Regular cardiac myocyte (primary cell): ENCODE measurements around the gene BTNL2. TPM values are rescaled to one million over a fixed set of nuclear protein-coding genes. Genes with fewer than 3 reads are reported as not detected.

Experiments
- total RNA-seq: library from RNA; depleted of rRNA; stranded (reverse); fragments of >200 nt; gene quantifications from 2 replicates; pipeline ENCODE4 v1.2.3, GENCODE V29; 2014

The BTNL2 gene, protein sequence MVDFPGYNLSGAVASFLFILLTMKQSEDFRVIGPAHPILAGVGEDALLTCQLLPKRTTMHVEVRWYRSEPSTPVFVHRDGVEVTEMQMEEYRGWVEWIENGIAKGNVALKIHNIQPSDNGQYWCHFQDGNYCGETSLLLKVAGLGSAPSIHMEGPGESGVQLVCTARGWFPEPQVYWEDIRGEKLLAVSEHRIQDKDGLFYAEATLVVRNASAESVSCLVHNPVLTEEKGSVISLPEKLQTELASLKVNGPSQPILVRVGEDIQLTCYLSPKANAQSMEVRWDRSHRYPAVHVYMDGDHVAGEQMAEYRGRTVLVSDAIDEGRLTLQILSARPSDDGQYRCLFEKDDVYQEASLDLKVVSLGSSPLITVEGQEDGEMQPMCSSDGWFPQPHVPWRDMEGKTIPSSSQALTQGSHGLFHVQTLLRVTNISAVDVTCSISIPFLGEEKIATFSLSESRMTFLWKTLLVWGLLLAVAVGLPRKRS
- total RNA-seq: not detected in 2 replicates

GRCh38 chr6:32406857-32407256, at the start of gene BTNL2:
TSS of gene BTNL2 (minus strand) at chr6:32407181. CDS start at chr6:32407123, 58 bp downstream.

GRCh38 chr6:32439602-32440214, 32.7 kb upstream of the BTNL2 start, which contains the start of gene HLA-DRA:
TSS of gene HLA-DRA (plus strand) at chr6:32439887. CDS start at chr6:32439951, 64 bp downstream.

GRCh38 chr6:32371803-32372202, 35.2 kb downstream of the BTNL2 start, which contains the start of gene TSBP1:
TSS of gene TSBP1 (minus strand) at chr6:32371903. CDS start at chr6:32371706, 197 bp downstream.

Other genes with a start within 250 kb of the BTNL2 start
- 0.58 and 1.4 TPM in 2 replicates for gene EGFL8, start 242.6 kb downstream of the BTNL2 start, total RNA-seq
- 17.8 and 20.3 TPM in 2 replicates for gene AGPAT1, start 231.1 kb downstream of the BTNL2 start, total RNA-seq
- gene RNF5, start 228.8 kb downstream of the BTNL2 start, total RNA-seq: 35.5 and 41.0 TPM in 2 replicates
- 0.56 and 0.58 TPM in 2 replicates for gene AGER, start 222.9 kb downstream of the BTNL2 start, total RNA-seq
- gene PBX2, start 217.0 kb downstream of the BTNL2 start, total RNA-seq: 28.8 and 35.5 TPM in 2 replicates
- gene GPSM3, start 214.5 kb downstream of the BTNL2 start, total RNA-seq: 1.5 and 1.7 TPM in 2 replicates
- 0.85 and 1.5 TPM in 2 replicates for gene NOTCH4, start 183.1 kb downstream of the BTNL2 start, total RNA-seq
- gene TSBP1, start 35.3 kb downstream of the BTNL2 start, total RNA-seq: not detected in 2 replicates
- 0.38 and 1.7 TPM in 2 replicates for gene HLA-DRA, start 32.7 kb upstream of the BTNL2 start, total RNA-seq
- 0.28 TPM in 1 of 2 replicates, not detected in the other for gene HLA-DRB5, start 123.1 kb upstream of the BTNL2 start, total RNA-seq
- gene HLA-DRB1, start 182.7 kb upstream of the BTNL2 start, total RNA-seq: 0.58 and 3.7 TPM in 2 replicates
- not detected in 2 replicates for gene HLA-DQA1, start 230.2 kb upstream of the BTNL2 start, total RNA-seq